Activated CD8-positive, alpha-beta memory T cell treated with anti-CD3 and anti-CD28 coated beads for 36 hours (primary cell): Measurements from ENCODE around the gene TCF12. TPM values are rescaled to one million over a fixed set of nuclear protein-coding genes. Genes with fewer than 3 reads are reported as not detected.

Experiments used
- CTCF ChIA-PET: fragments of 350-600 bp; sonication (Branson Sonifier 250); formaldehyde crosslinking; loops from one replicate; lab custom pipeline; 2021; ENCODE audit warnings: antibody characterized with exemption; lab: Charles Lee
- POLR2A ChIA-PET: fragments of 350-600 bp; sonication (Branson Sonifier 250); formaldehyde crosslinking; loops from one replicate; lab custom pipeline; 2021; ENCODE audit warnings: antibody characterized with exemption; lab: Charles Lee
- total RNA-seq, 2 experiments: library from RNA; stranded (reverse); gene quantifications; one replicate each; pipeline ENCODE4 v1.2.3, GENCODE V29; 2021

The TCF12 gene
- total RNA-seq, 2 experiments from 2014 or later, result 63.6 to 73.0 TPM

GRCh38 chr15:57324944-57325679 lies 406.7 kb downstream of the TCF12 start:
- ChIA-PET CTCF (interaction anchor here (0.7 kb wide), 1 partner anchor 20 kb away, joined by 4 read pairs; no protein-coding TSS in a partner anchor), POLR2A (no interaction called here)

GRCh38 chr15:57326196-57326595 lies 407.8 kb downstream of the TCF12 start:
- POLR2A ChIA-PET, result no interaction called here
- CTCF ChIA-PET, result no interaction called here

- ChIA-PET CTCF (no interaction called here), POLR2A (no interaction called here)
Observed at GRCh38 chr15:57327985-57328471, 409.6 kb downstream of the TCF12 start.

- POLR2A ChIA-PET, result no interaction called here
- CTCF ChIA-PET, result interaction anchor here (0.5 kb wide), 1 partner anchor 18 kb away, joined by 3 read pairs; no protein-coding TSS in a partner anchor
Observed at GRCh38 chr15:57328479-57328878, 410.0 kb downstream of the TCF12 start.

GRCh38 chr15:57328897-57329296 lies 410.5 kb downstream of the TCF12 start:
- POLR2A ChIA-PET, result no interaction called here
- CTCF ChIA-PET, result interaction anchor here (0.5 kb wide), 1 partner anchor 18 kb away, joined by 3 read pairs; no protein-coding TSS in a partner anchor

- CTCF ChIA-PET, result no interaction called here
- POLR2A ChIA-PET, result interaction anchor here (0.6 kb wide), 1 partner anchor 23 kb away, joined by 3 read pairs; no protein-coding TSS in a partner anchor
Observed at GRCh38 chr15:57329582-57330367, 411.3 kb downstream of the TCF12 start.

- ChIA-PET POLR2A (no interaction called here), CTCF (no interaction called here)
Observed at GRCh38 chr15:57330619-57331340, 412.3 kb downstream of the TCF12 start.

- POLR2A ChIA-PET, result no interaction called here
- CTCF ChIA-PET, result interaction anchor here (0.7 kb wide), 1 partner anchor 195 kb away, joined by 3 read pairs; no protein-coding TSS in a partner anchor
Observed at GRCh38 chr15:57332326-57332725, 413.9 kb downstream of the TCF12 start.

GRCh38 chr15:57333487-57333886 lies 415.0 kb downstream of the TCF12 start:
- CTCF ChIA-PET, result no interaction called here
- POLR2A ChIA-PET, result no interaction called here

GRCh38 chr15:57334257-57334656 lies 415.8 kb downstream of the TCF12 start:
- ChIA-PET CTCF (no interaction called here), POLR2A (no interaction called here)

GRCh38 chr15:57335293-57335715 lies 416.9 kb downstream of the TCF12 start:
- POLR2A ChIA-PET, result no interaction called here
- CTCF ChIA-PET, result no interaction called here

- CTCF ChIA-PET, result no interaction called here
Observed at GRCh38 chr15:57335719-57336118, 417.3 kb downstream of the TCF12 start.

GRCh38 chr15:57337868-57338411 lies 419.5 kb downstream of the TCF12 start:
- POLR2A ChIA-PET, result no interaction called here
- CTCF ChIA-PET, result interaction anchor here (0.7 kb wide), 1 partner anchor 109 kb away, joined by 4 read pairs; no protein-coding TSS in a partner anchor

More at GRCh38 chr15:57335719-57336118, 417.3 kb downstream of the TCF12 start:
- POLR2A ChIA-PET, result no interaction called here

- ChIA-PET POLR2A (no interaction called here), CTCF (interaction anchor here (0.7 to 3.7 kb wide), 4 partner anchors 18 to 250 kb away, joined by 3 to 23 read pairs (median 4); no protein-coding TSS in a partner anchor)
Observed at GRCh38 chr15:57339321-57339720, 420.9 kb downstream of the TCF12 start.

Other genes starting within 250 kb of the TCF12 start
- 10 to 100 TPM; 15.9 to 16.9 TPM for gene ZNF280D, start 185.1 kb upstream of the TCF12 start, total RNA-seq